B cell (primary cell): ENCODE data around the gene CLCN2. TPM values are rescaled to one million over a fixed set of nuclear protein-coding genes. Genes with fewer than 3 reads are reported as not detected.

ENCODE experiments used
- ATAC-seq: fragments of 200-7000 bp; cut with Tn5 transposase; one replicate; pipeline ENCODE4 v1.10.0; 2021; ENCODE audit warnings: low read depth, mild to moderate bottlenecking, moderate number of reproducible peaks, moderate library complexity
- CTCF ChIA-PET: fragments of 350-600 bp; sonication (Branson Sonifier 250); formaldehyde crosslinking; loops from one replicate; lab custom pipeline; 2021; ENCODE audit warnings: antibody characterized with exemption, inconsistent platforms; lab: Charles Lee
- POLR2A ChIA-PET: fragments of 350-600 bp; sonication (Branson Sonifier 250); formaldehyde crosslinking; loops from one replicate; lab custom pipeline; 2021; ENCODE audit warnings: antibody characterized with exemption; lab: Charles Lee
- DNase-seq: peaks from one replicate; pipeline ENCODE4 v3.0.0; 2013
- H2AFZ ChIP-seq: 2 replicates; pipeline ENCODE4 v1.6.1; 2012; ENCODE audit warnings: mild to moderate bottlenecking, low read depth, low read length; ENCODE audit not compliant: insufficient read depth, poor library complexity, severe bottlenecking
- H3K27ac ChIP-seq, 2 donors: 1 replicate in 1 of 2; 2 replicates in 1 of 2; pipeline ENCODE4 v1.5.1; 2012 to 2013; ENCODE audit warnings: low read length in 2 of 2, mild to moderate bottlenecking in 2 of 2, moderate library complexity in 1 of 2
- H3K27me3 ChIP-seq, 4 experiments: fragments of 200-600 bp in 1 of 4; sonication (generic) in 1 of 4; replicated peaks in 1 of 4; 1 replicate in 2 of 4; 2 replicates in 2 of 4; pipeline versions ENCODE4 v1.6.1 to v1.7.0; 2013 to 2016; ENCODE audit warnings: low read length in 3 of 4, mild to moderate bottlenecking in 2 of 4, mixed read lengths in 1 of 4, moderate library complexity in 1 of 4; ENCODE audit not compliant: insufficient read depth in 4 of 4, control insufficient read depth in 3 of 4; ENCODE audit errors: control extremely low read depth in 1 of 4
- H3K36me3 ChIP-seq, 2 experiments: replicated peaks in 1 of 2; 1 replicate in 1 of 2; 2 replicates in 1 of 2; pipeline versions ENCODE4 v1.6.1 to v1.7.1; 2013; ENCODE audit warnings: low read length in 1 of 2; ENCODE audit not compliant: insufficient read depth in 2 of 2, control insufficient read depth in 1 of 2; ENCODE audit errors: control extremely low read depth in 1 of 2, extremely low read depth in 1 of 2
- H3K4me1 ChIP-seq, 2 donors: fragments of 200-600 bp in 1 of 2; sonication (generic) in 1 of 2; 1 replicate in 1 of 2; 2 replicates in 1 of 2; pipeline versions ENCODE4 v1.5.1 to v1.6.1; 2013 to 2017; ENCODE audit warnings: low read length in 2 of 2; ENCODE audit not compliant: control insufficient read depth in 2 of 2, insufficient read depth in 2 of 2
- H3K4me2 ChIP-seq: replicated peaks from 2 replicates; pipeline ENCODE3; 2012; ENCODE audit warnings: mild to moderate bottlenecking, low read depth, low read length; ENCODE audit not compliant: poor library complexity, severe bottlenecking
- H3K4me3 ChIP-seq, 5 experiments: fragments of 200-600 bp in 1 of 5; sonication (generic) in 1 of 5; 1 replicate in 3 of 5; 2 replicates in 2 of 5; pipeline versions ENCODE4 v1.5.1 to v1.7.0; 2011 to 2016; ENCODE audit warnings: low read length in 4 of 5, mild to moderate bottlenecking in 4 of 5, low read depth in 2 of 5, control low read depth in 1 of 5, moderate library complexity in 1 of 5; ENCODE audit not compliant: insufficient read depth in 1 of 5; ENCODE audit errors: control extremely low read depth in 1 of 5, extremely low read depth in 1 of 5
- H3K79me2 ChIP-seq: fragments of 200-600 bp; sonication (generic); one replicate; pipeline ENCODE4 v1.6.0; 2016; ENCODE audit warnings: low read length; ENCODE audit not compliant: control insufficient read depth, insufficient read depth
- H3K9ac ChIP-seq: fragments of 200-600 bp; sonication (generic); 2 replicates; pipeline ENCODE4 v1.6.1; 2017; ENCODE audit warnings: mild to moderate bottlenecking, low read length, moderate library complexity
- H3K9me3 ChIP-seq, 3 donors: one replicate each; pipeline versions ENCODE4 v1.6.1 to v1.7.1; 2013; ENCODE audit warnings: low read length in 2 of 3; ENCODE audit not compliant: control insufficient read depth in 2 of 3, insufficient read depth in 1 of 3; ENCODE audit errors: control extremely low read depth in 1 of 3
- H4K20me1 ChIP-seq: 2 replicates; pipeline ENCODE4 v1.6.0; 2012; ENCODE audit warnings: mild to moderate bottlenecking, low read length; ENCODE audit not compliant: insufficient read depth, control insufficient read depth, poor library complexity, severe bottlenecking
- H3K27ac Mint-ChIP-seq: one replicate; pipeline ENCODE4 v1.8.0; 2021; ENCODE audit warnings: mixed read lengths
- H3K27me3 Mint-ChIP-seq: one replicate; pipeline ENCODE4 v1.8.0; 2021; ENCODE audit warnings: mixed read lengths
- H3K4me1 Mint-ChIP-seq: one replicate; pipeline ENCODE4 v1.8.0; 2021; ENCODE audit warnings: mixed read lengths
- H3K4me3 Mint-ChIP-seq: one replicate; pipeline ENCODE4 v1.8.0; 2021; ENCODE audit warnings: mixed read lengths
- H3K9me3 Mint-ChIP-seq: one replicate; pipeline ENCODE4 v1.8.0; 2022; ENCODE audit warnings: mixed read lengths; ENCODE audit not compliant: insufficient read depth
- EZH2 ChIP-seq: IDR thresholded peaks from 2 replicates; pipeline ENCODE4 v1.6.1; 2012; ENCODE audit warnings: borderline replicate concordance, low read depth, mild to moderate bottlenecking, moderate library complexity, low read length; ENCODE audit not compliant: insufficient read depth, poor library complexity, severe bottlenecking
- WGBS: methylation state at CpG from one replicate; pipeline ENCODE4 v1.1.5; 2013; ENCODE audit warnings: missing lambda C conversion rate; ENCODE audit not compliant: insufficient coverage; 5-methylcytosine and 5-hydroxymethylcytosine counted together
- intact Hi-C: fragments of 100-400 bp; cut with micrococcal nuclease; formaldehyde crosslinking; loops from one replicate; pipeline ENCODE4 v1.10.0; 2022
- polyA plus RNA-seq: library from polyadenylated mRNA; depleted of rRNA; stranded (reverse); fragments of >200 nt; gene quantifications from 2 replicates; pipeline ENCODE4 v1.2.3, GENCODE V29; 2012
- total RNA-seq, 2 donors: library from RNA; stranded (reverse); fragments of 120-200 nt in 1 of 2; gene quantifications; 1 replicate in 1 of 2; 2 replicates in 1 of 2; pipeline versions ENCODE4 v1.2.3 to v1.2.4, GENCODE V29; 2013 to 2022
- TF ChIP-seq, protein P1 (sequence below): fragments of 200-600 bp; IDR thresholded peaks from one replicate; pipeline ENCODE4 v1.8.0; 2022; ENCODE audit warnings: antibody characterized with exemption, mild to moderate bottlenecking

The CLCN2 gene
- total and polyA plus RNA-seq, 2 donors (not counting 1 experiment from before 2014, with no cell fraction given) = 6.1 to 8.1 TPM

DNA sequence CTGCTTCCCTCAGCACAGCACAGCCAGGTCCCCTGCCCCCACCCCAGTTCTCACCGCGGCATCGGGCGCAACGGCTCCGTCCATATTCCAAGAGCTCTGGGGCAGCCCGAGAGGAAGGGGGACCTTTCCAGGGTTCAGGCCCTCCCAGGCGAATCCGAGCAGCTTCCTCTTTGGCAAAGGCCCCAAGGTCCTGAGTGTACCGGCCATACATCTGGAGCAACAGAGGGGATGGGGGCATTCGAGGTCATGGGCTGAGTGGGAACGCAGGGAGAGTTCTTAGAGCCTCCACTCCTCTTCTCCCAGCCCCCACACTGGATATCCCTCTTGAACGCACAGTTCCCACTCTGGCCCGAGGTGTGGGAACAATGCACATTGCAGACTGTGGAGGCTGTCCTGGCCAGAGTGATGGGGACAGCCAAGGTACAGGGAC, 2.5 kb downstream of the CLCN2 start:
- Mint-ChIP-seq H3K27me3 (no peaks in the 10 kb centered on the region), H3K27ac (no peak overlapping the region), H3K9me3 (no peaks in the 10 kb centered on the region), H3K4me3 (no peak overlapping the region), H3K4me1 (peaks cover 12% of the 10 kb centered on the region)
- Histone ChIP-seq H4K20me1 (no peaks in the 10 kb centered on the region), H3K9ac (no peak overlapping the region), H3K9me3 (no peaks in the 10 kb centered on the region), H3K79me2 (peaks cover 9% of the 10 kb centered on the region), H3K4me1 (peaks cover 9 to 19% of the 10 kb centered on the region in 2 donors), H2AFZ (no peak overlapping the region), H3K36me3 (no peaks in the 10 kb centered on the region), H3K27me3 (no peaks in the 10 kb centered on the region), H3K4me3 (no peak overlapping the region), H3K4me2 (no peak overlapping the region), H3K27ac (no peak overlapping the region)
- intact Hi-C loops = no loop called here
- ATAC-seq (no peak), DNase-seq (no peak)
- TF ChIP-seq EZH2 = no peak
- TF ChIP-seq, protein P1, sequence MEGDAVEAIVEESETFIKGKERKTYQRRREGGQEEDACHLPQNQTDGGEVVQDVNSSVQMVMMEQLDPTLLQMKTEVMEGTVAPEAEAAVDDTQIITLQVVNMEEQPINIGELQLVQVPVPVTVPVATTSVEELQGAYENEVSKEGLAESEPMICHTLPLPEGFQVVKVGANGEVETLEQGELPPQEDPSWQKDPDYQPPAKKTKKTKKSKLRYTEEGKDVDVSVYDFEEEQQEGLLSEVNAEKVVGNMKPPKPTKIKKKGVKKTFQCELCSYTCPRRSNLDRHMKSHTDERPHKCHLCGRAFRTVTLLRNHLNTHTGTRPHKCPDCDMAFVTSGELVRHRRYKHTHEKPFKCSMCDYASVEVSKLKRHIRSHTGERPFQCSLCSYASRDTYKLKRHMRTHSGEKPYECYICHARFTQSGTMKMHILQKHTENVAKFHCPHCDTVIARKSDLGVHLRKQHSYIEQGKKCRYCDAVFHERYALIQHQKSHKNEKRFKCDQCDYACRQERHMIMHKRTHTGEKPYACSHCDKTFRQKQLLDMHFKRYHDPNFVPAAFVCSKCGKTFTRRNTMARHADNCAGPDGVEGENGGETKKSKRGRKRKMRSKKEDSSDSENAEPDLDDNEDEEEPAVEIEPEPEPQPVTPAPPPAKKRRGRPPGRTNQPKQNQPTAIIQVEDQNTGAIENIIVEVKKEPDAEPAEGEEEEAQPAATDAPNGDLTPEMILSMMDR = no peak
- ChIA-PET CTCF (interaction anchor here (1.1 kb wide), 1 partner anchor 153 kb away, joined by 3 read pairs; no protein-coding TSS in a partner anchor), POLR2A (no interaction called here)
- WGBS = 93% methylated on average over 11 of the region's 14 CpGs

DNA sequence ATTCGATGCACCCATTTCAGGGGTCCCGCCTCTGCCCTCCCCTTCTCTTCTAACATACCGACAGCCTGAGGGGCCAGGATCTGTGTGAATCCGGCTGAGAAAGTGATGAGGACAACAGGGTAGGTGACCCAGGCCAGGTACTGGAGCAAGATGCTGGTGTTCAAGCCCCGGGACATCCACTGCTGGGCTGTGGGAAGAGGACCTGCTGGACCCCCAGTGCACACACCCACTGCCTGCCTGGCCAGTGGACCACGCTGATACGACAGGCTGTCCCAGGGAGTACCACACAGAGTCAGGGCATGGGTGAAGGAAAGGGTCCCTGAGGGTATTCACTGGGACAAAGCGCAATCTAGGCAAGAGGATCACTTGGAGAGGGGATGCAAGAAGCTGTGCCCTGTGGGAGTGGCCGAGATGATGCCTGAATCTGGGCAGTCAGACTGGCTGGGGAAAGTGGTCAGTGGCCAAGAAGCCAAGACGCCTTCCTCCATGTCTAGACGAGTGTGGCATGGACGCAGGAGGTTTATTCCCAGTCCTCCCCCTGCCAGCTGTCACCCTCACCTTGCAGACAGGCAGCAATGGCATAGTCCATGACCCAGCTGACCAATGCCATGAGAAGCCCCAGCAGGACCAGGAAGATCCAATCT, 3.2 kb downstream of the CLCN2 start:
- intact Hi-C loops = no loop called here
- H3K79me2 ChIP-seq = peaks cover 5% of the 10 kb centered on the region
- no peaks in the 10 kb centered on the region for H3K9me3 ChIP-seq
- no peak overlapping the region for H3K27ac ChIP-seq
- H4K20me1 ChIP-seq = no peaks in the 10 kb centered on the region
- DNase-seq (no peak), ATAC-seq (no peak)
- no peak overlapping the region for H3K27ac Mint-ChIP-seq
- H3K9me3 Mint-ChIP-seq = no peaks in the 10 kb centered on the region
- no peak overlapping the region for H3K4me3 ChIP-seq
- no peak overlapping the region for H2AFZ ChIP-seq
- no peaks in the 10 kb centered on the region for H3K27me3 Mint-ChIP-seq
- no peak overlapping the region for H3K9ac ChIP-seq
- no peak overlapping the region for H3K4me2 ChIP-seq
- peaks cover 5% of the 10 kb centered on the region for H3K4me1 Mint-ChIP-seq
- peak overlapping the region; percentile 16 for H3K4me3 Mint-ChIP-seq
- ChIA-PET POLR2A (no interaction called here), CTCF (no interaction called here)
- no peaks in the 10 kb centered on the region for H3K36me3 ChIP-seq
- peaks cover 6 to 14% of the 10 kb centered on the region in 2 donors for H3K4me1 ChIP-seq
- TF ChIP-seq, protein P1 = no peak
- no peak for TF ChIP-seq EZH2
- H3K27me3 ChIP-seq = no peaks in the 10 kb centered on the region
- WGBS = 91% methylated on average over 9 of the region's 12 CpGs
